B cell (primary cell): ENCODE data around the gene SLC37A1. TPM values are rescaled to one million over a fixed set of nuclear protein-coding genes. Genes with fewer than 3 reads are reported as not detected.
A peak's percentile ranks its signal among the peaks of the same experiment; 100 is the strongest.

Experiments used
- ATAC-seq: fragments of 200-7000 bp; cut with Tn5 transposase; one replicate; pipeline ENCODE4 v1.10.0; 2021; ENCODE audit warnings: low read depth, mild to moderate bottlenecking, moderate number of reproducible peaks, moderate library complexity
- CTCF ChIA-PET: fragments of 350-600 bp; sonication (Branson Sonifier 250); formaldehyde crosslinking; loops from one replicate; lab custom pipeline; 2021; ENCODE audit warnings: antibody characterized with exemption, inconsistent platforms; lab: Charles Lee
- POLR2A ChIA-PET: fragments of 350-600 bp; sonication (Branson Sonifier 250); formaldehyde crosslinking; loops from one replicate; lab custom pipeline; 2021; ENCODE audit warnings: antibody characterized with exemption; lab: Charles Lee
- DNase-seq: peaks from one replicate; pipeline ENCODE4 v3.0.0; 2013
- H2AFZ ChIP-seq: 2 replicates; pipeline ENCODE4 v1.6.1; 2012; ENCODE audit warnings: mild to moderate bottlenecking, low read depth, low read length; ENCODE audit not compliant: insufficient read depth, poor library complexity, severe bottlenecking
- H3K27ac ChIP-seq, 2 donors: 1 replicate in 1 of 2; 2 replicates in 1 of 2; pipeline ENCODE4 v1.5.1; 2012 to 2013; ENCODE audit warnings: low read length in 2 of 2, mild to moderate bottlenecking in 2 of 2, moderate library complexity in 1 of 2
- H3K27me3 ChIP-seq, 4 experiments: fragments of 200-600 bp in 1 of 4; sonication (generic) in 1 of 4; replicated peaks in 1 of 4; 1 replicate in 2 of 4; 2 replicates in 2 of 4; pipeline versions ENCODE4 v1.6.1 to v1.7.0; 2013 to 2016; ENCODE audit warnings: low read length in 3 of 4, mild to moderate bottlenecking in 2 of 4, mixed read lengths in 1 of 4, moderate library complexity in 1 of 4; ENCODE audit not compliant: insufficient read depth in 4 of 4, control insufficient read depth in 3 of 4; ENCODE audit errors: control extremely low read depth in 1 of 4
- H3K36me3 ChIP-seq, 2 experiments: replicated peaks in 1 of 2; 1 replicate in 1 of 2; 2 replicates in 1 of 2; pipeline versions ENCODE4 v1.6.1 to v1.7.1; 2013; ENCODE audit warnings: low read length in 1 of 2; ENCODE audit not compliant: insufficient read depth in 2 of 2, control insufficient read depth in 1 of 2; ENCODE audit errors: control extremely low read depth in 1 of 2, extremely low read depth in 1 of 2
- H3K4me1 ChIP-seq, 2 donors: fragments of 200-600 bp in 1 of 2; sonication (generic) in 1 of 2; 1 replicate in 1 of 2; 2 replicates in 1 of 2; pipeline versions ENCODE4 v1.5.1 to v1.6.1; 2013 to 2017; ENCODE audit warnings: low read length in 2 of 2; ENCODE audit not compliant: control insufficient read depth in 2 of 2, insufficient read depth in 2 of 2
- H3K4me2 ChIP-seq: replicated peaks from 2 replicates; pipeline ENCODE3; 2012; ENCODE audit warnings: mild to moderate bottlenecking, low read depth, low read length; ENCODE audit not compliant: poor library complexity, severe bottlenecking
- H3K4me3 ChIP-seq, 5 experiments: fragments of 200-600 bp in 1 of 5; sonication (generic) in 1 of 5; 1 replicate in 3 of 5; 2 replicates in 2 of 5; pipeline versions ENCODE4 v1.5.1 to v1.7.0; 2011 to 2016; ENCODE audit warnings: low read length in 4 of 5, mild to moderate bottlenecking in 4 of 5, low read depth in 2 of 5, control low read depth in 1 of 5, moderate library complexity in 1 of 5; ENCODE audit not compliant: insufficient read depth in 1 of 5; ENCODE audit errors: control extremely low read depth in 1 of 5, extremely low read depth in 1 of 5
- H3K79me2 ChIP-seq: fragments of 200-600 bp; sonication (generic); one replicate; pipeline ENCODE4 v1.6.0; 2016; ENCODE audit warnings: low read length; ENCODE audit not compliant: control insufficient read depth, insufficient read depth
- H3K9ac ChIP-seq: fragments of 200-600 bp; sonication (generic); 2 replicates; pipeline ENCODE4 v1.6.1; 2017; ENCODE audit warnings: mild to moderate bottlenecking, low read length, moderate library complexity
- H3K9me3 ChIP-seq, 3 donors: one replicate each; pipeline versions ENCODE4 v1.6.1 to v1.7.1; 2013; ENCODE audit warnings: low read length in 2 of 3; ENCODE audit not compliant: control insufficient read depth in 2 of 3, insufficient read depth in 1 of 3; ENCODE audit errors: control extremely low read depth in 1 of 3
- H4K20me1 ChIP-seq: 2 replicates; pipeline ENCODE4 v1.6.0; 2012; ENCODE audit warnings: mild to moderate bottlenecking, low read length; ENCODE audit not compliant: insufficient read depth, control insufficient read depth, poor library complexity, severe bottlenecking
- H3K27ac Mint-ChIP-seq: one replicate; pipeline ENCODE4 v1.8.0; 2021; ENCODE audit warnings: mixed read lengths
- H3K27me3 Mint-ChIP-seq: one replicate; pipeline ENCODE4 v1.8.0; 2021; ENCODE audit warnings: mixed read lengths
- H3K4me1 Mint-ChIP-seq: one replicate; pipeline ENCODE4 v1.8.0; 2021; ENCODE audit warnings: mixed read lengths
- H3K4me3 Mint-ChIP-seq: one replicate; pipeline ENCODE4 v1.8.0; 2021; ENCODE audit warnings: mixed read lengths
- H3K9me3 Mint-ChIP-seq: one replicate; pipeline ENCODE4 v1.8.0; 2022; ENCODE audit warnings: mixed read lengths; ENCODE audit not compliant: insufficient read depth
- CTCF ChIP-seq: fragments of 200-600 bp; IDR thresholded peaks from one replicate; pipeline ENCODE4 v1.8.0; 2022; ENCODE audit warnings: antibody characterized with exemption, mild to moderate bottlenecking
- EZH2 ChIP-seq: IDR thresholded peaks from 2 replicates; pipeline ENCODE4 v1.6.1; 2012; ENCODE audit warnings: borderline replicate concordance, low read depth, mild to moderate bottlenecking, moderate library complexity, low read length; ENCODE audit not compliant: insufficient read depth, poor library complexity, severe bottlenecking
- WGBS: methylation state at CpG from one replicate; pipeline ENCODE4 v1.1.5; 2013; ENCODE audit warnings: missing lambda C conversion rate; ENCODE audit not compliant: insufficient coverage; 5-methylcytosine and 5-hydroxymethylcytosine counted together
- intact Hi-C: fragments of 100-400 bp; cut with micrococcal nuclease; formaldehyde crosslinking; loops from one replicate; pipeline ENCODE4 v1.10.0; 2022
- polyA plus RNA-seq: library from polyadenylated mRNA; depleted of rRNA; stranded (reverse); fragments of >200 nt; gene quantifications from 2 replicates; pipeline ENCODE4 v1.2.3, GENCODE V29; 2012
- total RNA-seq, 2 donors: library from RNA; stranded (reverse); fragments of 120-200 nt in 1 of 2; gene quantifications; 1 replicate in 1 of 2; 2 replicates in 1 of 2; pipeline versions ENCODE4 v1.2.3 to v1.2.4, GENCODE V29; 2013 to 2022

SLC37A1 gene
- total and polyA plus RNA-seq, 2 donors (not counting 1 experiment from before 2014, with no cell fraction given), result 38.1 to 60.2 TPM

GRCh38 chr21:42608446-42608845 lies 94.8 kb downstream of the SLC37A1 start:
- Histone ChIP-seq H3K4me2 (no peak overlapping the region), H2AFZ (no peak overlapping the region), H3K4me3 (no peak overlapping the region), H3K9ac (no peak overlapping the region), H3K36me3 (no peaks in the 10 kb centered on the region), H3K79me2 (no peaks in the 10 kb centered on the region), H4K20me1 (no peaks in the 10 kb centered on the region), H3K4me1 (no peaks in the 10 kb centered on the region), H3K9me3 (peaks cover 3 to 40% (median 6%) of the 10 kb centered on the region in 3 donors), H3K27ac (no peak overlapping the region), H3K27me3 (peaks cover 0 to 7% (median 0%) of the 10 kb centered on the region in 4 experiments)
- 57% methylated on average over 3 of the region's 4 CpGs for WGBS
- POLR2A ChIA-PET, result no interaction called here
- DNase-seq, result no peak
- no peak for ATAC-seq
- Mint-ChIP-seq H3K27me3 (peaks cover 4% of the 10 kb centered on the region), H3K9me3 (peaks cover 15% of the 10 kb centered on the region), H3K27ac (no peak overlapping the region), H3K4me1 (peaks cover 9% of the 10 kb centered on the region), H3K4me3 (no peak overlapping the region)
- CTCF ChIA-PET, result no interaction called here
- intact Hi-C loops, result no loop called here
- TF ChIP-seq EZH2 (no peak), CTCF (no peak)

GRCh38 chr21:42609811-42610210 lies 96.2 kb downstream of the SLC37A1 start:
- Histone ChIP-seq H3K36me3 (no peaks in the 10 kb centered on the region), H3K9ac (no peak overlapping the region), H3K79me2 (no peaks in the 10 kb centered on the region), H3K4me3 (no peak overlapping the region), H3K4me1 (no peaks in the 10 kb centered on the region), H4K20me1 (no peaks in the 10 kb centered on the region), H3K4me2 (no peak overlapping the region), H3K27me3 (peaks cover 0 to 7% (median 0%) of the 10 kb centered on the region in 4 experiments), H3K27ac (no peak overlapping the region), H2AFZ (no peak overlapping the region), H3K9me3 (peaks cover 3 to 34% (median 3%) of the 10 kb centered on the region in 3 donors)
- ATAC-seq, result peak; percentile 73
- WGBS, result 74% methylated on average over 2 of the region's 2 CpGs
- H3K9me3 Mint-ChIP-seq, result peaks cover 12% of the 10 kb centered on the region
- POLR2A ChIA-PET, result no interaction called here
- no peaks in the 10 kb centered on the region for H3K27me3 Mint-ChIP-seq
- no peak for TF ChIP-seq EZH2
- no peak for TF ChIP-seq CTCF
- H3K4me1 Mint-ChIP-seq, result peaks cover 9% of the 10 kb centered on the region
- peak; percentile 50 for DNase-seq
- H3K27ac Mint-ChIP-seq, result peak overlapping the region; percentile 67
- peak overlapping the region; percentile 16 for H3K4me3 Mint-ChIP-seq
- CTCF ChIA-PET, result interaction anchor here (1.1 kb wide), 1 partner anchor 17 kb away, joined by 3 read pairs; no protein-coding TSS in a partner anchor
- intact Hi-C loops, result no loop called here
